Neuronal stem cell (in vitro differentiated cells): ENCODE measurements around the gene EHMT1.

ENCODE experiments used
- DNase-seq: peaks from one replicate; pipeline ENCODE4 v3.0.0-alpha.2; 2013; ENCODE audit warnings: low spot score
- H2AFZ ChIP-seq: one replicate; pipeline ENCODE4 v1.6.1; 2013; ENCODE audit warnings: mild to moderate bottlenecking, low read length, inconsistent platforms
- H2AK5ac ChIP-seq: 2 replicates; pipeline ENCODE4 v1.6.1; 2013; ENCODE audit warnings: low read depth, mild to moderate bottlenecking, inconsistent platforms, low read length, moderate library complexity, mixed read lengths
- H2BK120ac ChIP-seq: 2 replicates; pipeline ENCODE4 v1.6.1; 2013; ENCODE audit warnings: low read depth, mild to moderate bottlenecking, inconsistent platforms, low read length, moderate library complexity, mixed read lengths
- H2BK12ac ChIP-seq: one replicate; pipeline ENCODE4 v1.6.1; 2013; ENCODE audit warnings: low read length, inconsistent platforms
- H2BK15ac ChIP-seq: 2 replicates; pipeline ENCODE4 v1.6.1; 2013; ENCODE audit warnings: mild to moderate bottlenecking, low read length, inconsistent platforms, mixed read lengths
- H2BK5ac ChIP-seq: one replicate; pipeline ENCODE4 v1.6.1; 2013; ENCODE audit warnings: inconsistent platforms, mild to moderate bottlenecking, low read length, moderate library complexity
- H3K14ac ChIP-seq: one replicate; pipeline ENCODE4 v1.6.1; 2013; ENCODE audit warnings: low read length, inconsistent platforms
- H3K18ac ChIP-seq: 2 replicates; pipeline ENCODE4 v1.6.1; 2013; ENCODE audit warnings: low read length, inconsistent platforms
- H3K23ac ChIP-seq: 2 replicates; pipeline ENCODE4 v1.6.1; 2013; ENCODE audit warnings: low read depth, mild to moderate bottlenecking, mixed read lengths, low read length, inconsistent platforms; ENCODE audit not compliant: poor library complexity
- H3K27ac ChIP-seq: replicated peaks from 3 replicates; pipeline ENCODE4 v1.5.1; 2013; ENCODE audit warnings: low read length, inconsistent platforms
- H3K27me3 ChIP-seq, 3 experiments: 2 replicates each; pipeline ENCODE4 v1.6.1; 2013; ENCODE audit warnings: low read length in 3 of 3, mild to moderate bottlenecking in 2 of 3, inconsistent platforms in 1 of 3, low read depth in 1 of 3, mixed read lengths in 1 of 3, moderate library complexity in 1 of 3; ENCODE audit not compliant: control insufficient read depth in 3 of 3, insufficient read depth in 3 of 3
- H3K36me3 ChIP-seq, 2 donors: replicated peaks in 1 of 2; 2 replicates each; pipeline ENCODE4 v1.6.1; 2013; ENCODE audit warnings: low read length in 2 of 2; ENCODE audit not compliant: control insufficient read depth in 2 of 2, insufficient read depth in 2 of 2
- H3K4ac ChIP-seq: 2 replicates; pipeline ENCODE4 v1.6.1; 2013; ENCODE audit warnings: inconsistent platforms, mild to moderate bottlenecking, low read length, moderate library complexity
- H3K4me1 ChIP-seq, 2 donors: 1 replicate in 1 of 2; 2 replicates in 1 of 2; pipeline ENCODE4 v1.6.1; 2013; ENCODE audit warnings: low read length in 2 of 2, low read depth in 1 of 2; ENCODE audit not compliant: control insufficient read depth in 2 of 2, insufficient read depth in 1 of 2
- H3K4me2 ChIP-seq: one replicate; pipeline ENCODE4 v1.6.1; 2013; ENCODE audit warnings: mild to moderate bottlenecking, low read length, inconsistent platforms; ENCODE audit not compliant: insufficient read depth, poor library complexity, severe bottlenecking
- H3K4me3 ChIP-seq, 2 donors: 2 replicates each; pipeline ENCODE4 v1.5.1; 2013; ENCODE audit warnings: low read length in 2 of 2, mild to moderate bottlenecking in 2 of 2, inconsistent platforms in 1 of 2, moderate library complexity in 1 of 2
- H3K79me1 ChIP-seq: one replicate; pipeline ENCODE4 v1.6.1; 2013; ENCODE audit warnings: low read depth, mild to moderate bottlenecking, inconsistent platforms, low read length, moderate library complexity
- H3K9ac ChIP-seq: one replicate; pipeline ENCODE4 v1.6.1; 2013; ENCODE audit warnings: mild to moderate bottlenecking, low read depth, low read length, inconsistent platforms; ENCODE audit not compliant: poor library complexity
- H3K9me3 ChIP-seq, 2 donors: replicated peaks in 1 of 2; 2 replicates each; pipeline versions ENCODE3 to v1.6.1; 2013; ENCODE audit warnings: low read length in 2 of 2, mild to moderate bottlenecking in 2 of 2, inconsistent platforms in 1 of 2, low read depth in 1 of 2, mixed read lengths in 1 of 2, moderate library complexity in 1 of 2; ENCODE audit not compliant: control insufficient read depth in 2 of 2, insufficient read depth in 1 of 2
- H4K8ac ChIP-seq: one replicate; pipeline ENCODE4 v1.6.1; 2013; ENCODE audit warnings: low read depth, mild to moderate bottlenecking, inconsistent platforms, low read length, moderate library complexity
- H4K91ac ChIP-seq: one replicate; pipeline ENCODE4 v1.6.1; 2013; ENCODE audit warnings: low read length, low read depth, mild to moderate bottlenecking, inconsistent platforms; ENCODE audit not compliant: poor library complexity
- WGBS, 2 donors: extraction: QIAGEN DNeasy Blood & Tissue Kit; methylation state at CpG; one replicate each; pipeline ENCODE4 v1.1.7; 2013; ENCODE audit warnings: missing lambda C conversion rate in 2 of 2, mixed read lengths in 1 of 2; ENCODE audit not compliant: insufficient read length in 2 of 2, insufficient replicate concordance in 1 of 2; ENCODE audit errors: extremely low coverage in 2 of 2; 5-methylcytosine and 5-hydroxymethylcytosine counted together

The EHMT1 gene

GRCh38 chr9:137743695-137744094 is 124.9 kb downstream of the EHMT1 start:
- peaks cover 15% of the 10 kb centered on the region for H3K79me1 ChIP-seq
- WGBS, 2 donors = no CpG with 5 or more reads among the region's 19 CpGs
- H3K4me1 ChIP-seq = peaks cover 3 to 4% of the 10 kb centered on the region in 2 donors
- H2BK15ac ChIP-seq = no peak overlapping the region
- no peak for DNase-seq
- no peak overlapping the region for H2BK12ac ChIP-seq
- H2BK5ac ChIP-seq = no peak overlapping the region
- H2BK120ac ChIP-seq = no peak overlapping the region
- H3K36me3 ChIP-seq = peaks cover 32 to 89% of the 10 kb centered on the region in 2 donors
- no peak overlapping the region for H3K4me2 ChIP-seq
- no peak overlapping the region for H2AFZ ChIP-seq
- peaks cover 0 to 3% of the 10 kb centered on the region in 2 donors for H3K9me3 ChIP-seq
- peak overlapping the region; percentile 87 for H3K23ac ChIP-seq
- H3K14ac ChIP-seq = no peak overlapping the region
- H3K18ac ChIP-seq = peak overlapping the region; percentile 13
- no peak overlapping the region for H3K4ac ChIP-seq
- H4K8ac ChIP-seq = peak overlapping the region; percentile 86
- H2AK5ac ChIP-seq = no peak overlapping the region
- no peaks in the 10 kb centered on the region for H3K27me3 ChIP-seq
- H4K91ac ChIP-seq = no peak overlapping the region
- H3K4me3 ChIP-seq = no peak overlapping the region
- no peak overlapping the region for H3K27ac ChIP-seq
- H3K9ac ChIP-seq = no peak overlapping the region

- H3K27ac ChIP-seq = no peak overlapping the region
- H3K9ac ChIP-seq = no peak overlapping the region
- H3K4ac ChIP-seq = no peak overlapping the region
- WGBS, 2 donors = no CpG with 5 or more reads among the region's 11 CpGs
- H4K91ac ChIP-seq = no peak overlapping the region
- H3K18ac ChIP-seq = peak overlapping the region; percentile 21
- peaks cover 0 to 3% of the 10 kb centered on the region in 2 donors for H3K9me3 ChIP-seq
- peaks cover 29 to 84% of the 10 kb centered on the region in 2 donors for H3K36me3 ChIP-seq
- H2BK12ac ChIP-seq = no peak overlapping the region
- no peak overlapping the region for H2AK5ac ChIP-seq
- no peak for DNase-seq
- H3K23ac ChIP-seq = peak overlapping the region; percentile 25
- H2BK120ac ChIP-seq = no peak overlapping the region
- H3K79me1 ChIP-seq = peaks cover 12% of the 10 kb centered on the region
- no peaks in the 10 kb centered on the region for H3K27me3 ChIP-seq
- no peak overlapping the region for H2BK15ac ChIP-seq
- peaks cover 3 to 5% of the 10 kb centered on the region in 2 donors for H3K4me1 ChIP-seq
- no peak overlapping the region for H2BK5ac ChIP-seq
- no peak overlapping the region for H4K8ac ChIP-seq
- H3K4me2 ChIP-seq = no peak overlapping the region
- H3K14ac ChIP-seq = peak overlapping the region; percentile 83
- H3K4me3 ChIP-seq = no peak overlapping the region
- H2AFZ ChIP-seq = no peak overlapping the region
Observed at GRCh38 chr9:137744632-137745183, 125.9 kb downstream of the EHMT1 start.

GRCh38 chr9:137745541-137745991 is 126.8 kb downstream of the EHMT1 start:
- no peaks in the 10 kb centered on the region for H3K27me3 ChIP-seq
- no CpG with 5 or more reads among the region's 10 CpGs for WGBS, 2 donors
- peak overlapping the region; percentile 16 for H3K27ac ChIP-seq
- no peak overlapping the region for H4K91ac ChIP-seq
- H4K8ac ChIP-seq = no peak overlapping the region
- H3K18ac ChIP-seq = no peak overlapping the region
- H3K4me2 ChIP-seq = no peak overlapping the region
- H3K79me1 ChIP-seq = peaks cover 13% of the 10 kb centered on the region
- H3K9me3 ChIP-seq = peaks cover 0 to 3% of the 10 kb centered on the region in 2 donors
- H2BK120ac ChIP-seq = no peak overlapping the region
- peaks cover 27 to 81% of the 10 kb centered on the region in 2 donors for H3K36me3 ChIP-seq
- no peak for DNase-seq
- peak overlapping the region in 1 of 2 donors; percentile 5 for H3K4me3 ChIP-seq
- no peak overlapping the region for H2AFZ ChIP-seq
- H3K9ac ChIP-seq = no peak overlapping the region
- no peak overlapping the region for H2BK15ac ChIP-seq
- H3K14ac ChIP-seq = no peak overlapping the region
- H3K4ac ChIP-seq = no peak overlapping the region
- peaks cover 3 to 8% of the 10 kb centered on the region in 2 donors for H3K4me1 ChIP-seq
- no peak overlapping the region for H2AK5ac ChIP-seq
- H3K23ac ChIP-seq = peak overlapping the region; percentile 37
- no peak overlapping the region for H2BK5ac ChIP-seq
- no peak overlapping the region for H2BK12ac ChIP-seq

GRCh38 chr9:137748311-137748710 is 129.5 kb downstream of the EHMT1 start:
- no peak for DNase-seq
- Histone ChIP-seq H2BK15ac (no peak overlapping the region), H3K4me1 (peaks cover 3 to 11% of the 10 kb centered on the region in 2 donors), H2AFZ (no peak overlapping the region), H3K23ac (peak overlapping the region; percentile 75), H3K36me3 (peaks cover 38 to 86% of the 10 kb centered on the region in 2 donors), H2BK5ac (no peak overlapping the region), H3K9ac (peak overlapping the region; percentile 22), H2BK120ac (no peak overlapping the region), H3K4ac (no peak overlapping the region), H3K4me3 (no peak overlapping the region), H3K18ac (no peak overlapping the region), H2AK5ac (no peak overlapping the region), H3K79me1 (peaks cover 12% of the 10 kb centered on the region), H4K8ac (no peak overlapping the region), H3K9me3 (peaks cover 0 to 3% of the 10 kb centered on the region in 2 donors), H3K27ac (no peak overlapping the region), H2BK12ac (no peak overlapping the region), H3K27me3 (no peaks in the 10 kb centered on the region), H3K4me2 (no peak overlapping the region), H4K91ac (no peak overlapping the region), H3K14ac (no peak overlapping the region)
- no CpG with 5 or more reads among the region's 15 CpGs for WGBS, 2 donors
